ENCODE data around the gene CRADD.

DNA sequence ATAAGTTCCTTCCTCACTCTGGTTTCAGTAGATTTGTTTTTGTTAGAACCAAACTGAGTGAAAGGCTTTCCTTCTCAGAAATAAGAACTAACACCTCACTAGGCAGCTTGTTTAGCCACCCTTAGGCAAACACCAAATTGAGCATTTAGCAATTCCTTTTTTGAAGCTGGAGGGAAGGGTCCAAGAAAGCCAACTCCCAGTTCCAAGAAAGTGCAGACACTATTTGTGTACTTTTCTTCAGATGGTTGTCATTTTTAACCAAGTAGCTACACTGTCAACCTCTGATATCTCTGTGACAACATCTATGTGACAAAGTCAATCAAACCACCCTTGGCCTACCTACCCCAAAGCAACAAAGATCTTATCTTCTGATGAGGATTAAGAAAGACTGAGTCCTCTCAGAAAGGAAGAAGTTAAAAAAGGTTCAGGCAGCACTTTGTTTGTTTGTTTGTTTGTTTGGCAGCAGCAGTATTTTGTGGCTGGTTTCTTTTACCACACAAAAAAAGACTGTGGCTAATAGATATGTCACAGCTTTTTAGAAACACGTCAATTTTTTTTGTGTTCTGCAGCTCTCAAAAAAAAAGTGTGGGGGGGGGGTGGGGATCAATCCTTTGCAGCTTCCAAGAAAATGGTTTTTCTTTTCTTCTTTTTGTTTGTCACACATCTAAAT, 203.8 kb downstream of the CRADD start:
- TF ChIP-seq, protein P1, sequence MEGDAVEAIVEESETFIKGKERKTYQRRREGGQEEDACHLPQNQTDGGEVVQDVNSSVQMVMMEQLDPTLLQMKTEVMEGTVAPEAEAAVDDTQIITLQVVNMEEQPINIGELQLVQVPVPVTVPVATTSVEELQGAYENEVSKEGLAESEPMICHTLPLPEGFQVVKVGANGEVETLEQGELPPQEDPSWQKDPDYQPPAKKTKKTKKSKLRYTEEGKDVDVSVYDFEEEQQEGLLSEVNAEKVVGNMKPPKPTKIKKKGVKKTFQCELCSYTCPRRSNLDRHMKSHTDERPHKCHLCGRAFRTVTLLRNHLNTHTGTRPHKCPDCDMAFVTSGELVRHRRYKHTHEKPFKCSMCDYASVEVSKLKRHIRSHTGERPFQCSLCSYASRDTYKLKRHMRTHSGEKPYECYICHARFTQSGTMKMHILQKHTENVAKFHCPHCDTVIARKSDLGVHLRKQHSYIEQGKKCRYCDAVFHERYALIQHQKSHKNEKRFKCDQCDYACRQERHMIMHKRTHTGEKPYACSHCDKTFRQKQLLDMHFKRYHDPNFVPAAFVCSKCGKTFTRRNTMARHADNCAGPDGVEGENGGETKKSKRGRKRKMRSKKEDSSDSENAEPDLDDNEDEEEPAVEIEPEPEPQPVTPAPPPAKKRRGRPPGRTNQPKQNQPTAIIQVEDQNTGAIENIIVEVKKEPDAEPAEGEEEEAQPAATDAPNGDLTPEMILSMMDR (IDR thresholded peaks at IDR 0.05), result no peak
- no peak for TF ChIP-seq IRF3 (IDR thresholded peaks at IDR 0.05; ENCODE audit: low read depth, low read length)
- TF ChIP-seq FOXJ3 (CRISPR knock-in tag; IDR thresholded peaks at IDR 0.05), result no peak
- no peak for TF ChIP-seq EZH2phosphoT487 (IDR thresholded peaks at IDR 0.05; ENCODE audit: borderline replicate concordance, low read depth)
- no peak for TF ChIP-seq POLR2AphosphoS5 (IDR thresholded peaks at IDR 0.05; ENCODE audit: low read depth, low read length)
- TF ChIP-seq, protein P2, sequence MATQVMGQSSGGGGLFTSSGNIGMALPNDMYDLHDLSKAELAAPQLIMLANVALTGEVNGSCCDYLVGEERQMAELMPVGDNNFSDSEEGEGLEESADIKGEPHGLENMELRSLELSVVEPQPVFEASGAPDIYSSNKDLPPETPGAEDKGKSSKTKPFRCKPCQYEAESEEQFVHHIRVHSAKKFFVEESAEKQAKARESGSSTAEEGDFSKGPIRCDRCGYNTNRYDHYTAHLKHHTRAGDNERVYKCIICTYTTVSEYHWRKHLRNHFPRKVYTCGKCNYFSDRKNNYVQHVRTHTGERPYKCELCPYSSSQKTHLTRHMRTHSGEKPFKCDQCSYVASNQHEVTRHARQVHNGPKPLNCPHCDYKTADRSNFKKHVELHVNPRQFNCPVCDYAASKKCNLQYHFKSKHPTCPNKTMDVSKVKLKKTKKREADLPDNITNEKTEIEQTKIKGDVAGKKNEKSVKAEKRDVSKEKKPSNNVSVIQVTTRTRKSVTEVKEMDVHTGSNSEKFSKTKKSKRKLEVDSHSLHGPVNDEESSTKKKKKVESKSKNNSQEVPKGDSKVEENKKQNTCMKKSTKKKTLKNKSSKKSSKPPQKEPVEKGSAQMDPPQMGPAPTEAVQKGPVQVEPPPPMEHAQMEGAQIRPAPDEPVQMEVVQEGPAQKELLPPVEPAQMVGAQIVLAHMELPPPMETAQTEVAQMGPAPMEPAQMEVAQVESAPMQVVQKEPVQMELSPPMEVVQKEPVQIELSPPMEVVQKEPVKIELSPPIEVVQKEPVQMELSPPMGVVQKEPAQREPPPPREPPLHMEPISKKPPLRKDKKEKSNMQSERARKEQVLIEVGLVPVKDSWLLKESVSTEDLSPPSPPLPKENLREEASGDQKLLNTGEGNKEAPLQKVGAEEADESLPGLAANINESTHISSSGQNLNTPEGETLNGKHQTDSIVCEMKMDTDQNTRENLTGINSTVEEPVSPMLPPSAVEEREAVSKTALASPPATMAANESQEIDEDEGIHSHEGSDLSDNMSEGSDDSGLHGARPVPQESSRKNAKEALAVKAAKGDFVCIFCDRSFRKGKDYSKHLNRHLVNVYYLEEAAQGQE (IDR thresholded peaks at IDR 0.05; ENCODE audit: low read depth, low read length), result no peak
- TF ChIP-seq FOSL2 (IDR thresholded peaks at IDR 0.05; ENCODE audit: borderline replicate concordance, low read depth), result no peak
- no peak for TF ChIP-seq RCOR1 (IDR thresholded peaks at IDR 0.05; ENCODE audit: low read length)
